ENCODE data around the gene CEL. TPM values are rescaled to one million over a fixed set of nuclear protein-coding genes. Genes with fewer than 3 reads are reported as not detected.

The CEL gene
- total and polyA plus RNA-seq, 4 donors, result 0.66 to 6.3 (median 0.86) TPM

DNA sequence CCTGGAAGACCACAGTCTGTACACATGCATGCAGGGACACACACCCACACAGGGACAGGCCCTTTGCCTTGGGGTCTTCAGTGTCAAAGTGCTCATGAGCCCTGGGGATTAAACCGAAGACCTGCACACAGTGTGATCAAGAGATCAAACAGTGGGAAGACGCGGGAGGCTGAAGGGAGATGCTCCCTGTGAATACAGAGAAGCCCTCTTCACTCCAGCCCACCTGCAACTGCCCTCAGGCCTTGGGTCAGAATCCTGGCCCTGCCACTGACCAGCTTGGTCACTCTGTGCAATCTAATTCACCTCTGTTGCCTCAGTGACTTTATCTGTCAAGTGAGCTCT is 56.4 kb downstream of the CEL start:
- 77 to 93% methylated on average over 3 of the region's 3 CpGs for WGBS, 2 donors
- no peaks in the 10 kb centered on the region for H3K9me3 ChIP-seq (ENCODE audit: control insufficient read depth in 4 of 4, insufficient read depth in 3 of 4, low read length in 3 of 4)
- no peak overlapping the region for H3K9ac ChIP-seq (ENCODE audit: insufficient read depth in 1 of 2, low read length in 2 of 2)
- DNase-seq, result no peak
- TF ChIP-seq, protein P1, sequence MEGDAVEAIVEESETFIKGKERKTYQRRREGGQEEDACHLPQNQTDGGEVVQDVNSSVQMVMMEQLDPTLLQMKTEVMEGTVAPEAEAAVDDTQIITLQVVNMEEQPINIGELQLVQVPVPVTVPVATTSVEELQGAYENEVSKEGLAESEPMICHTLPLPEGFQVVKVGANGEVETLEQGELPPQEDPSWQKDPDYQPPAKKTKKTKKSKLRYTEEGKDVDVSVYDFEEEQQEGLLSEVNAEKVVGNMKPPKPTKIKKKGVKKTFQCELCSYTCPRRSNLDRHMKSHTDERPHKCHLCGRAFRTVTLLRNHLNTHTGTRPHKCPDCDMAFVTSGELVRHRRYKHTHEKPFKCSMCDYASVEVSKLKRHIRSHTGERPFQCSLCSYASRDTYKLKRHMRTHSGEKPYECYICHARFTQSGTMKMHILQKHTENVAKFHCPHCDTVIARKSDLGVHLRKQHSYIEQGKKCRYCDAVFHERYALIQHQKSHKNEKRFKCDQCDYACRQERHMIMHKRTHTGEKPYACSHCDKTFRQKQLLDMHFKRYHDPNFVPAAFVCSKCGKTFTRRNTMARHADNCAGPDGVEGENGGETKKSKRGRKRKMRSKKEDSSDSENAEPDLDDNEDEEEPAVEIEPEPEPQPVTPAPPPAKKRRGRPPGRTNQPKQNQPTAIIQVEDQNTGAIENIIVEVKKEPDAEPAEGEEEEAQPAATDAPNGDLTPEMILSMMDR (IDR thresholded peaks at IDR 0.05; ENCODE audit: control extremely low read depth, extremely low read depth), result no peak
- ATAC-seq (ENCODE audit: insufficient read depth, low FRiP score), result no peak
- H3K27ac ChIP-seq (ENCODE audit: low read depth in 1 of 2, low read length in 1 of 2), result peak overlapping the region in 1 of 2 donors; percentile 88
- no peaks in the 10 kb centered on the region for H3K36me3 ChIP-seq (ENCODE audit: control insufficient read depth in 4 of 4, insufficient read depth in 4 of 4, low read length in 4 of 4)
- H3K4me3 ChIP-seq, result no peak overlapping the region
- H3K27me3 ChIP-seq (ENCODE audit: control insufficient read depth in 3 of 3, insufficient read depth in 3 of 3, low read length in 2 of 3), result no peaks in the 10 kb centered on the region
- H3K4me1 ChIP-seq (ENCODE audit: control insufficient read depth in 5 of 5, insufficient read depth in 5 of 5, low read length in 5 of 5), result peaks cover 10 to 58% (median 25%) of the 10 kb centered on the region in 5 donors

DNA sequence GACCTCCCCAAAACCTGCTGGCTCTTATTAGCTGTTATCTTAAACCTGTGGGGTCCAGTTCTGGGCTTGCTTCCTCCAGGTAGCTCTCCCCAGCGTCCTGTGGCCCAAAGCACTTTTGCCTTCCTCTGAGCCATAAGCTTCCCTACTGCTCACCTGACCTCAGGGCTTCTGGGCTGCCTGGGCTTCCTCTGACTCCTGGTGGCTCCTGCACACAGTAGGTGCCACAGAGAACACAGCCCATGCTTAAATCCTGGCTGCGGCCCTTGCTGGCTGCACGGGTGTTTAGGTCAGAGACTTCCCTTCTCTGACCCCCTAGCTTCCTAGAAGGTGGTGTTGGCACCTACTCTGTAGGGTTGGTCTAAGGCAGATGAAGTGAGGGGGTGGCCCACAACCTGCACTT is 56.8 kb downstream of the CEL start:
- ATAC-seq (ENCODE audit: insufficient read depth, low FRiP score) (no peak), DNase-seq (no peak)
- H3K27ac ChIP-seq (ENCODE audit: low read depth in 1 of 2, low read length in 1 of 2), result peak overlapping the region; percentile 7 to 88
- WGBS, 2 donors, result 73 to 85% methylated on average over 3 of the region's 3 CpGs
- H3K36me3 ChIP-seq (ENCODE audit: control insufficient read depth in 4 of 4, insufficient read depth in 4 of 4, low read length in 4 of 4), result no peaks in the 10 kb centered on the region
- H3K27me3 ChIP-seq (ENCODE audit: control insufficient read depth in 3 of 3, insufficient read depth in 3 of 3, low read length in 2 of 3), result no peaks in the 10 kb centered on the region
- no peak overlapping the region for H3K9ac ChIP-seq (ENCODE audit: insufficient read depth in 1 of 2, low read length in 2 of 2)
- peaks cover 8 to 57% (median 26%) of the 10 kb centered on the region in 5 donors for H3K4me1 ChIP-seq (ENCODE audit: control insufficient read depth in 5 of 5, insufficient read depth in 5 of 5, low read length in 5 of 5)
- H3K9me3 ChIP-seq (ENCODE audit: control insufficient read depth in 4 of 4, insufficient read depth in 3 of 4, low read length in 3 of 4), result no peaks in the 10 kb centered on the region
- TF ChIP-seq, protein P1 (IDR thresholded peaks at IDR 0.05; ENCODE audit: control extremely low read depth, extremely low read depth), result no peak
- H3K4me3 ChIP-seq, result no peak overlapping the region

DNA sequence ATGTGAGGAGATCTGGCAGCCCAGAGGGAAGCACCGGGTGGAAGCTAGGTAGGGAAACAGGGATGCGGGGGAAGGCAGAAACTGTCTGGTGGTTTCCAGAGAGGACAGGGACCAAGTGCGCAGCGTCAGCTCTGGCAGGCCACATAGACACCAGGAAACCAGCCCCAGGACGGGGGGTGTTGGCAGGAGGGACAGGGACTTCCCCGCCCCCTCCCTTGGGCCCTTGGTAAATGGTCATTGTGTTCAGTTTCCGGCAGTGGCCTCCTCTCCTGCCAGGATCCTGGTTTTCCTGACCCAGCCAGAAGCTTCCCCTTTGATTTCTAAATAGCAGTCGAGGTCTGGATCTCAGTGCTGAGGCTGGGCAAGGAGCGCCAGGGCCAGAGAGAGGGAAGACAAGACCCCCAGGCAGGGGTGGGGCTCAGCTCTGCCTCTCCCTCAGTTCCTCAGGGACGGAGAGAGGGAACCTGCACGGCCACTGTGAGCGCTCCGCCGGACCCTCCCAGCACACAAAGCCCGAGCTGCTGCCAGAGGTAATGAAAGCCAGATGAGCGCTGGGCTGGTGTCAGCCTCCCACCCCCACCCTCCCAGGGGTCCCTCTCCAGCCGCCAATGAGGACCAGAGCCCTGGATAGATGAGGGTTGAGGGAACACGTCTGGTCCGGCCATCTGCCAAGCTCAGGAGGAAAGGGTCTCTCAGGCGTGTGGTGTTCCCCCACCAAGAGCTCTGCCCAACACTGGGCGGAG is 57.5 kb downstream of the CEL start:
- no peaks in the 10 kb centered on the region for H3K9me3 ChIP-seq (ENCODE audit: control insufficient read depth in 4 of 4, insufficient read depth in 3 of 4, low read length in 3 of 4)
- H3K27ac ChIP-seq (ENCODE audit: low read depth in 1 of 2, low read length in 1 of 2), result peak overlapping the region; percentile 10 to 88
- H3K4me3 ChIP-seq, result peak overlapping the region; percentile 40
- H3K9ac ChIP-seq (ENCODE audit: insufficient read depth in 1 of 2, low read length in 2 of 2), result peak overlapping the region; percentile 30 to 53
- WGBS, 2 donors, result 52 to 65% methylated on average over 21 of the region's 21 CpGs
- peaks cover 1 to 55% (median 19%) of the 10 kb centered on the region in 5 donors for H3K4me1 ChIP-seq (ENCODE audit: control insufficient read depth in 5 of 5, insufficient read depth in 5 of 5, low read length in 5 of 5)
- ATAC-seq (ENCODE audit: insufficient read depth, low FRiP score) (no peak), DNase-seq (peak; percentile 60 to 66 (median 64))
- no peaks in the 10 kb centered on the region for H3K36me3 ChIP-seq (ENCODE audit: control insufficient read depth in 4 of 4, insufficient read depth in 4 of 4, low read length in 4 of 4)
- H3K27me3 ChIP-seq (ENCODE audit: control insufficient read depth in 3 of 3, insufficient read depth in 3 of 3, low read length in 2 of 3), result no peaks in the 10 kb centered on the region
- TF ChIP-seq, protein P1 (IDR thresholded peaks at IDR 0.05; ENCODE audit: control extremely low read depth, extremely low read depth), result no peak

Data from lung (tissue), 12 donors.